Kasumi-1 (cell line): ENCODE measurements around the gene GP9.
A peak's percentile ranks its signal among the peaks of the same experiment; 100 is the strongest.

Experiments used
- DNase-seq, 2 experiments: peaks; one replicate each; lab custom pipeline; 2025; lab: John Stamatoyannopoulos, UW

GP9 gene

DNA sequence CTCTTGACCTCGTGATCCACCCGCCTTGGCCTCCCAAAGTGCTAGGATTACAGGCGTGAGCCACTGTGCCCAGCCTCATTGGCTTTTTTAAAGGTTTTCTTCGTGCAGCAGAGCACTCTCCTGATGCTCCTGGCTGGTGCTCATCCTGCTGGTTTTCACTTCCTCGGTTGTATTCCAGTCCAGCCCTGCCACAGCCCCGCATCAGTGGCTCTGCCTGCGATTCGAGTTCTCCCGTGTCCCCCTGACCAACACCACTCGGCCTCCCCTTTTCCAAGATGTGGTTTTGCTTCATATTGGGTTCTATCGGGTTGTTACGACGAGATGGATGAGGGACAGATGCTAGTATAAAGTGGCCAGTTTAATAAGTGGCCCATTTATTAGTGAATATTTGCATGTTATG lies 31.7 kb upstream of the GP9 start:
- no peak for DNase-seq

DNA sequence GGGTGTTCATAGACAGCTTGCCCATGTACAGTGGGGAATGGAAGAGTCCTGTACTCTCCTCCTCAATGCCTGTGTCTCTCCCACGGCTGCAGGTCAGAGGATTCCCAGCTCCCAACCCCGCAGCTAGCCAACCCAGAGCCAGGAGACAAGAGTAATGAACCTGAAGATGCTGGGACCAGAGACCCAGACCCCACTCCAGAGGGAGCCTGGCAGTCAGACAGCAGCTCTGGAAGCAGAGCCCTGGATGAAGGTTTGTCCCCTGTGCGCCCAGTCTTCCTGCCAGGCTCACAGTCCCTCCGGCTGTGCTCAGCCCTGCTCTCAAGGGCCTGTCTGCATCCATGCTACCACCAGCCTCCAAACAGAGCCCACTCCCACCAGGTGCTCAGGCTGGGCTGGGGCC lies 30.0 kb upstream of the GP9 start:
- DNase-seq, result no peak

DNA sequence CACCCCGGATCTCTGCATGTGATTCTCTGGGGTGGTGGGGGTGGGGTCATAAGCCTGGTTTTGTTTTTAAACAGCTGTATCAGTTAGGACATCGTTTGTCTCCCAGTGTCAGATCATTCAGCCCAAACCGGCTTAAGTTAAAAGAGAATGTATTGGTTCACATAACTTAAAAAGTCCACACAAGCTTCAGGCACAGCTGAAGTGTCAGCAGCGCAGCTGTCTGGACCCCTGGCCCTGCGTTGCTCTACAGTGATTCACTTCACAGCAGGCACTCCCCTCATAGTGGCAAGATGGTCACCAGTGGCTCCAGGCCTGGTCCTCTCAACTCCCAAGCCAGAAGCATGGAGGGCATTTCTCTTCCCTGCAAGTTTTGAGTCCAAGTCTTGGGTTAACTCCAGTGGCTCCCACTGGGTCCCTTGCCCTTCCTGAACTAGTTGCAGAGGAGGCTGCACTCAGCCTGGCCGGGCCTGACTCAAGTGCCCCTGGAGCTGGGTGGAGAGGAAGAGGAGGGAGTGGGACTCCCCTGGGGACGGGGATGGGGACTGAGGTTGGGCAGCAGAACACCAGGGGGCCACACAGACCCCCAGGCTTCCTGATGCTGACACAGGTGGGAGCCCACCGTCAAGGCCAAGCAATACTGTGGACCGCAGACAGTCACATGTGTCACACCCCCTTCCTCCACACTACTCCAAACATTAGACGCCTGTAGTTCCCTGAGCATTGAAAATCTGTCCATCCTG lies 28.9 kb upstream of the GP9 start:
- no peak for DNase-seq

DNA sequence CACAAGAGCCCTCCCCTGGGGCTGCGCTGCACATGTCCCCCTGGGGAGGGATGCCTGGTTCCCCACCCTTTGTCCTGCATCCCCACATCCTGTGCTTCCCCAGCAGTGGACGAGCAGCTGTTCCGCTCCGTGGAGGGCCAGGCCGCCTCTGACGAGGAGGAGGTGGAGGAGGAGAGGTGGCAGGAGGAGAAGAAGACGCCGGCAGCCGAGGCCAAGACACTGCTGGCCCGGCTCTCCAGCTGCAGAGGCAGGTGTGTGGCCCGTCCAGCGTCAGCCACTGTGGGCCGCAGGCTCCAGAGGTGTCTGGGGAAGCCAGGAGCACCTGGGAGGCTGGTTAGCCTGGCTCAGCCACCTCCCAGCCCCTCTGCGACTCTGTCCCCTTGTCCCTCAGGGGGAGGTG lies 27.9 kb upstream of the GP9 start:
- DNase-seq, result no peak

DNA sequence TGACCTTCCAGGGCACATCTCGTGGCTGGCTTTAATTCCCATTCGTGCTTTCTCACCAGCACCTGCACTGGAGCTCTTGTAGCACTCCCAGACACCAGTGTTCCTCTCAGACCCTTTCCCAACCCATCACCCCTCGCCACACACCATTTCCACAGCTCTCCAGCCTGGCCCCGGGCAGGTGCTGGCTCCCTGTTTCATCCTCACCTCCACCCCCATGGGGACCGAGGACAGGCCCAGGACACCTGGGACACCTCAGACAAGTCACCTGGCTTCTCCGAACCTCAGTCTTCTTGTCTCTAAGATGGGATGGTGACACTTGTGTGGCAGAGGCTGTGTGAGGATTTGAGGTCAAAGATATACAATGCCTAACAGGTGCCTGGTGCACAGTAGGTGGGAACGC lies 27.4 kb upstream of the GP9 start:
- no peak for DNase-seq

DNA sequence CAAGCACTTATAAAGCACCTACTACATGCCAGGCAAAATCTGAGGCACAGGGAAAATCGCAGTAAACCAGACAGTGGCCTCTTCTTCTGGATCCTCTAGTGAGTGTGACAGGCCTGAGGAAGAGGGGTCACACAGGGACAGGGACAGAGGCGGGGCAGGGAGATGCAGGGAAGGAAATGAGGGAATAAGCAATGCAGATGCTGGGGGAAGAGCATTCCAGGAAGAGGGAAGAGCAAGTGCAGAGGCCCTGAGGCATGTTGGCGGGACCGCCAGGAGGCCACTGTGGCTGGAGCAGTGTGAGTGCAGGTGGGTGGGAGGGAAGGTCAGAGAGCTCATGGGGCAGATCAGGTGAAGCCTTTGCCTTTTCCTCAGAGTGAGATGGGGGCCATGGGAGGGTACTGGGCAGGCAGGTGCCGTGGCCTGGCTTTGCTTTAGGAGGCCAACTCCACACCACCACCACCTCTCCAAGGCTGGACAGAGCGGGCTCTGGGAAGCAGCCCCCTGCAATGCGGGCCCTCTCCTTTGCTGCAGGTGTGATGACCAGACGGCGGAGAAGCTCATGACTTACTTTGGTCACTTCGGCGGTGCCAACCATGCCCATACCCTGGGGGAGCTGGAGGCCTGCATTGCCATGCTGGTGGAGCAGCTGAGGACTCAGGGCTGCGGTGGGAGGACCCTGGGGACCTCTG lies 26.8 kb upstream of the GP9 start:
- no peak for DNase-seq

DNA sequence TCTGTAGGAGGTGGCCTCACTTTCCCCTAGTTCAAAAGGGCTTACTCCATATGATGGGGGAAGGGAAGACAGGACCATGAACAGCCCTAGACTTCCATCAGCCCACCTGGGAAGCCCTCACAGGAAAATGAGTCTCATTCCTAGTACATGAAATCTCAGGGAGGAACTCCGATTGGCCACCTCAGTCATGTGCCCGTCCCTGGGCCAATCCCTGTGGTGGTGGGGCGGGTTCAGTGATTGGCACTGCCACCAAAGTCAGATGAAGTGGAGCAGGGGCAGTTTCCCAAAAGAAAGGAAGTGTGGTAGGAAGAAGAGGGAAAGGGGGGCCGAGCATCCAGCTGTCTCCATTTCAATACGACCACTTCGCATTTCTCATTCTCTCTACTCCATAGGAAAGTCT lies 25.9 kb upstream of the GP9 start:
- no peak for DNase-seq

DNA sequence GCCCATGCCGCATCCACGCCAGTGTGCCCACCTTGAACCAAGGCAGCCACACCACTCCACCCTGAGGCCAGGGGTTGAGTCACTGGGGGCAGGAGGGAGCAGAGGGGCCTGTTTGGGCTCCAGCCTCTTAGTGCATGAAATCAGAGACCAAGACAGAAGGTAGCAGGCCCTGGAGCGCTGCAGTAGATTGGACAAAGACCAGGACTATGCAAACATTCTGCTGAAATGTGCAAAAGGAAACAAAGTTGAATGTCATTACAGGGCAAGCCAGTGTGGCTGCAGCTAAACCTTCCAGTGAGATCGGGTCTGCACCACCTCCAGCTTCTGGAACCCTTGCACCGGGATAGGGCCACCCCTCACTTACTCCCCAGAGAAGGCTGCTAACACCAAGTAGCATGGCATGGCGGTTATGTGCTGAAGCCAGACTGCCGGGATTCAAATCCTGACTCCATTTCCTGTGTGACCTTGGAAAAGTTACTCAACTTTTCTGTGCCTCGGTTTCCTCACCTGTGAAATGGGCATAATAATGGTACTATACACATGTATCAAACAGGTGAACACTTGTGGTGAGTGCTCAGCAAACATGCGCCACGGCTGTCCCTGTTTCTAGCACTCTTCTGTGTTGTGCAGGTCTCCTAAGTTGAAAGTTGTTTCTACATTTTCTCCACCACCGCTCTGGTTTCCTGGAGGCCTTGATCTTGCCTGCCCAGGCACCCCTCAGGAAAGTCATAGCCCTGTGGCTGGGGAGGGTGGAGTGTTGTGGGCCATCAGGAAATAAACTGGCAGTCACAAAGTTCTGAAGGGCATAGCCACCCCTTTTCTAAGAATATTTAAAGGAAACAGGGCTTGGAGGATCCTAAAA lies 25.0 kb upstream of the GP9 start:
- peak in 1 of 2 experiments; percentile 9 for DNase-seq

DNA sequence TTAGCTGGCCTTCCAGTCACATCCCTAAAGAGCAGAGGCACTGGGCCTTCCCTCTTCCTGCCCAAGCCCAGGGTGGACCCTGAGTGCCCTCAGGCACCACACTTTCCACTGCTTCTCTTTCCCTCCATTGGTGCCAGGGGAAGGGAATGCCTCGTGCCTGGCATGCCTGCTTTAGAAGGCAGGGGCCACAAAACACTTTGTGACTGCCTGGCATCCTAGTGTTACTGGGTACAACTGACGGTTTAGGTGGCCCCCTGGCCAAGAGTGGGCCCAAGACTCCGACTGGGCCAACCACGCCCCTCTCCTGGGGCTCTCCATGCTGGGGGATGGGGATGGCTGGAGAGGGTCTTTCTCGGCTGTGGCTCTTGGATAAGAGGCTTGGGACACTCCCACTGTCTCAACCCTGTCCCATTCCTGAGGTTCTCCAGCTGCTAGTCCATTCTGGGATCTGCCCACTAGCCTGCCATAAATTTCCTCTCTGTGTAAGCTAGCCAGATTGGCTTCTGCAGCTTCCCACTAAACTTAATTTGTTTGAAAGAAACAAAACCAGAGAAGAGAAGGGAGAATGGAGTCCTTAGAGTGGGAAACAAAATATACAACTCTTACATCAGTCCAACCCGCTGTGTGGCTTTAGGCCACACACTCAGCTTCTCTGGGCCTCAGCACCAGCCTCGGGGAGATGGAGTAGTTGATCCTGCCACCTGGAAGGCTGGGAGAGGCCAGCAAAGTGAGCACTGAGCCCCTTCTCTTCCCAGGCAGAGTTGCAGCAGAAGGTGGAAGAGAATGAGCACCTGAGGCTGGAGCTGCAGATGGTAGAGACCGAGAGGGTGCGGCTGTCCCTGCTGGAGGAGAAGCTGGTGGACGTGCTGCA lies 24.1 kb upstream of the GP9 start:
- no peak for DNase-seq

DNA sequence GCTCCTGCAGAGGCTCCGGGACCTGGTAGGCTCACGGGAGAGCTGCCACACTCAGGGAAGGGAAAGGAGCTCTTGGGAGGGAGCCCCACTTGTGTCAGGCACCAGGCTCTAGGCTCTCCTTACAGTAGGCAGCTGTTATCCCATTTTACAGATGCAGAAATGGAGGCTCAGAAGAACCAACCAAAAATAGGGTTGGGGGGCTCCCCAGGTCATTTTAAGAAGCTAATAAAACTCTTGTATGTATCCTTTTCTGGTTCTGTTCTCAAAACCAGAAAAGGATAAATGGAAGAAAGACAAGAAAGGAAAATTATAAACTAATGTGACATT lies 23.5 kb upstream of the GP9 start:
- DNase-seq, result no peak

DNA sequence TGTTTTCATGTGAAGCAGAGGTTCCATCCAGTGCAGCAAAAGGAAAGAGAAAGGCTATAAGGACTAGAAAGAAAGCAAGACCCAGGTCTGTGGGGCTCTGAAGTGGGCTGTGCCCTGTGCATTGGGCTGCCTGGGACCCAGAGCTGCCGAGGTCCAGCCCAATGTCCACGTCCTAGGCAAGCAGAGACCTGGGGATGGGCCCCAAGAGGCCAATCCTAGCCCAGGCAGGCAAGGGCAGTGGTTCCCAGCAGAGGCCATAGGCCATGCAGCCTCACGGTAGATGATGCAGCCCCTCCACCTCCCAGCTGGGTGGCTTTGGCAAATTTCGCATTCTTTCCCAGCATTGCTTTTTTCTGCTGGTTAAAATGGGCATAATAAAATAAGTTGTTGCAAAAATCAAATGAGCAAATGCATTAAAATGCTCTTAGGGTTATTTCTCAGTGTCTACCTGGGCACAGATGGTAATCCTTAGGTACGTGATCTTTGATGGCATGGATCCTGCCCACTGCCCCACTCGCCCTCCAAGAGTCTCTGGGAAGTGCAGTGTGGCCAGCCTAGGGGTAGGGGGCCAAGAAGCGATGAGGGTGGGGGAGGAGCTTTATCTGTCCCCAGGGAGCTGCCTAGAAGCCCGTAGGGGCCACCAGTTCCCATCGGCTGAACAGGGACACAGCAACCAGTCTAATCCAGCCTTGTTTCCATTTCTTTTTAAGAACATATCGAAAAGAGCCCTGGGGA lies 22.3 kb upstream of the GP9 start:
- no peak for DNase-seq

DNA sequence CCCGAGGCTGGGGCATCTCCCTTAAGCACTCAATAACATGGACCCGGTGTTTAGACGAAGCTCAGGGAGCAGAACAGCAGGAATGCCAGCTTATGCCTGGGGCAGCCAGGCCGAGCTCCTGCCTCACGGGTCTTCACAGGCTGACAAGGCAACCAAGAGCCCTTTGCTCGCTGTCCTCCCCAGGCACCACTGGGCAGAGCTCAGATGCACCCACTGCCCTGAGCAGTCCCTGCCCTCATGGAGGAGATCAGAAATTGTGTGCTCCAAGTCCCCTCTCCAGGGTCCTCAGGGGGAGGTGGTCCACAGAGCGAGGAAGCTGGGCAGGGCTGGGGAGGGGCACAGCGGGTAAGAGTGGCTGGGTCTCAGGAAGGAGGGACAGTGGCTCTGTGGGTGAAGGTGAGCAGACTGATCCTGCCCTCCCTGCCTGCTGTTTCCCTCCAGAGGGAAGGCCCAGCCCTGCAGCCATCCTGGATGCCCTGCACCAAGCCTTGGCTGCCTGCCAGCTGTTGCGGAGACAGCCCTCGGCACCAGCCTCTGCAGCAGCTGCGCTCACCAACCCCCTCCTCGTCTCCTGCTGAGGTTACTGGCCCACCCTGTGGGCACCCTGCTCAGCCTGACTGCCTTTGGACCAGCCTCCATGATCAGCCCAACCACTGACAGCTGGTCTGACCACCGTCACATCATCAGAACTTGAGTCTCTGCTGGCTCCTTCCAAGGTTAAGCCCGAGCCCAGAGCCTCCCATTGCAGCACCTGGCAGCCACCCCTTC lies 21.1 kb upstream of the GP9 start:
- no peak for DNase-seq

DNA sequence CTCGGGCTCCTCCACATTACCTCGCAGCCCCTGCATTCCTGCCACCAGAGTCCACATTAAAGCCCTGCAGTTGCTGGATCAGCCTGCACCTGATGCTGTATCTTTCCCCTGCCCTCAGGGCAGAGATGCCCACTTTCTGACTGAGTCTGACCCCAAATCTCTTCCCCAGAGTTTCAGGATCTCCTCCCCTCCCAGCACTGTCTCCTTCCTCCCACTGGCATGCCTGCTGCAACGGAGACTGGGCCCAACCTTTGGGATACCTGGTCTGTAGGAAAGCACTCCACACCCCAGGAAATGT lies 20.6 kb upstream of the GP9 start:
- no peak for DNase-seq

DNA sequence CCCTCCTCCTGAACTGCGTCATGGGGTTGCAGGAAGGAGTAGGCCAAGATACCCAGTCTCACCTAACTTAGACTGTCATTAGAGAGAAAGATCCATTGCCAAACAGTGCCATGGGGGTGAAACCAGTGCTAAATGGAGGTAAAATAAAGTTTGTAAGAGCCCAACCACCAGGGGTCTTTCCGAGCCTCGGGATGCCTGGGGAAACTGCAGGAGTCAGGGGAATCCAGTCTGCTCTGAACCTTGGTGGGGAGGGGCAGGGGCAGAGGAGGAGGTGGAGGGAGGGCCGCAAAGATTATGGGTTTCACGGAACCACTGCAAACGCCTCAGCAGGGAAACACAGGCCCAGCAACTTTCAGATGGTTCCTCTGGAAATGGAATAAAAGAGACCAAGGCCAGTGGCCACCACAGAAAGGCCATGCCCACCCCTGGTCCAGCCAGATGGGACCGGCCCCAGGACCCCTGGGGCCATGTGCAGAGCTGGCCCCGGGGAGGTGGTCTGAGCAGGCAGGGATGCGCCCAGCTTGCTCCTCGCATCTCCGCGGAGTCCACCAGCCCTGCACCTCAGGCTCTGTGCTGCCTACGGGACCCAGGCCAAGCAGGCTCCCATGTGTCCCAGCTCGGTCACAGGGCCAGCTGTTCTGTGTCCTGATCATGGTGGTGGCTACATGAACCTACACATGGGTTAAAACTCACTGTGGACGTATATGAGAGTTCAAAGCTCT lies 19.8 kb upstream of the GP9 start:
- DNase-seq, result no peak

DNA sequence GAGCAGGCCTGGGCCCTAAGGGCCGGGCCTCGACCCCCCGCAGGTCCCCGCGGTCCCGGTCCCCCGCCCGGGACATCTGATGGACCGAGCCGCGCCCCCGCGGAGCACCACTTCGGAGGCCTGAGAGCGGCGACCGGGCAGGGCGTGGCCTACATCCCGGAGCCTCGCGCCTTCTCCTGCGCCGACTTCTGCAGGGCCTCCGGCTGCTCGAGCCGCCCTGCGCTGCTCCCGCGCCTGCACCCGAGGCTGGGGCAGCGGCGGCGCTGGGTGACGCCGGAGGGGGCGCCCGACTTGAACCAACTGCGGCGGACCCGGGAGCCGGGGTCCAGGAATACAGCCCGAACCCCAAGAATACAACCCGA lies 14.9 kb upstream of the GP9 start:
- DNase-seq, result no peak

DNA sequence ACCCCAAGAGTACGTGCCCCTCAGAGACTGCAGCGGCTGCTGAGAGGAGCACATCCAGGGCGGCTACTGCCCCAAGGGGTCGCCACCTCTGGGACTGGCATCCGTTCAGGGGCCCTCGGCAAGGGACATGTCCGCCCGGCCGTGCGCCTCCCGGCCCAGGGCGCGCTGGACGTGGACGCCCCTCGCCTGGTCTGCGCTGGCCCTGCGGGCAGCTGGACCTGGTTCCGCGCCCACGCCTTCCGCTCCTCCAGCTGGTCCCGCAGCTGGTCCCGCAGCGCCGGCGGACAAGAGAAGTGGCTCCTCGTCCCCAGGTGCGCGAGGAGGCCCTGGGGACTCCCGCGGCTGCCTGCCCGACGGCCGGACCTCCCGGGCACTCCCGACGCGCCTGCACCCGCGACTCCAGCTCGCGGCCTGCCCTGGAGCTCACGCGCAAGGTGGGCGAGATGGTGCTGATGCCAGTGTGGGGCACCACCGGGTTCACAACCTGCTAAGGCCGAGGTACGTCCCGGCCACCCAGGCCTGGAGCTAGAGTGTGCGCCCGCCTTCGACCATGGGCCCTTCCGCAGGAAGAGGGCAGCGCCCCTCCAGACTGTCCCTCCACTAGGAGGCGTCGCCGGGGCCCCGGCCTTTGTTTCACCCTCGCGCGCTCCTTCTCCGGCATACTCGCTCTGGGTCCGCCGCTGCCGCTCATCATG lies 14.4 kb upstream of the GP9 start:
- no peak for DNase-seq

DNA sequence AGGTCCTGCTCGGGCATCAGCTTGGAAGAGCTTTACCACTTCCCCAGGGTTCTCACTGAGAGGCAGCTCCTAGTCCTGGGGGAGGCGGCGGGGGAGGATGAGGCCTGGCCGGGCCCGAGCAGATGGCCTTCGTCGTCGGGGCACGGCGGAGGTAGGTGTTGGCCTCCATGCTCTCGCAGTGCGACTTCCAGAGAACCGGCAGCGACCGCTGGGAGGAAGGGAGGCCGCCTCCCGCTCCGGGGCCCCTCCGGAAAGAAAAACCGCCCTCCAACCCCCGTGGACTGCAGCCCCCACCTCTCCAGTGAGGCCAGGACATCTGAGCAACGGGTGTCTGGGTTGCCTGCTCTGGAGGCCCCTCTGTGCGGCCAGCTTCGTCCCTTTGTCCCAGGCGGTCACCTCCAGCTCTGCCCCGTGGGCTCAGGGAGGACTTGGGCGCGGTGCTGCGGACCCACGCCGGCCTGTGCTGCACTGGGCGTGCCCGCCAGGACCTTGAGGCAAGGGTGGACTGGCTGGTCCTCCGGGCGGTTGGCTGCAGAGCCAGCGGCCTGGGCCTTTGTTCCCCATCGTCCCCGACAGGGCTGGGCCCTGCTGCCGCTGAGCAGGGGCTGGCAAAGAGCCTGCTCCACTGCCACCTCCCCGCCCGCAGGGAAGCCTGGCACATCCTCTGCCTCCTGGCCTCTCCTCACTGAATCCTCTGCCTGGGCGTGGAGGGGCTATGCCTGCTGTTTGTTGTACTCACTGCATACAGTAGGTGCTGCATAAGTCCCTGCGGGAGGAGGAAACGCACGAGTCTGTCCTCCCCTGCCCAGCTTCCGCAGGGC lies 13.6 kb upstream of the GP9 start:
- no peak for DNase-seq

DNA sequence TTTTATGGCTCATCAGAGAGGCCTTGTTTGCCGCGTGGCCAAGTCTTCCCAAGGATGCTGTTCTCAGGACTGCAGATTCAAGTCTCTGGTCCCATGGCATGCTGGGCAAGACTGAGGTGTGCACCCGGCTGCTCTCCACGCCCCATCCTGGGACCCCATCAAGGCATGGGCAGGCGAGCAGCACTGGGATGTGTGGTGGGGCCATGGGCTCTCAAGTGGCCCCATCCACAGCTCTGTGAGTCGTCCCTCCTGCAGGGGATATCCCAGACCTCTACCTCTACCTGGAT lies 13.1 kb upstream of the GP9 start:
- no peak for DNase-seq
